ENCODE data around the gene DZIP3. TPM values are rescaled to one million over a fixed set of nuclear protein-coding genes. Genes with fewer than 3 reads are reported as not detected.

The DZIP3 gene
- total and polyA plus RNA-seq, 2 experiments from 2014 or later = 28.7 to 32.0 TPM

DNA sequence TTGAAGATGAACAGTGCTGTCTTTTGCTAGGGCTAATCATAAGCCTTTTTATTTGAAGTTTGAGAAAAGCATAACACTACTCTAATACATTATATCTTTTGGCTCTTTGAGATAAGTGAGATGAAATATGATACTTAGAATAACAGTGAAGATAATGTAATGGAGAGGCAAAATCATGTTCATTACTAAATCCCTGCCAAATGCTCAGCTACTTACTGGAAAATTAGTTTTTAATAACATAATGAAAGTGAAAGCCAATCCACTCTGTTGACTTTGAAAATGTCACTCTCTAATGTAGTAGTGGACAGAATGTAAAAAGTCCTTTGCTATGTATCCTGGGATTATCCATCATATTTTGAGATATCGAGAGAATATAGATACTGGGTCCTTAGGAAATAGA is 43.3 kb upstream of the DZIP3 start:
- H3K4me1 ChIP-seq (ENCODE audit: insufficient read depth) = no peaks in the 10 kb centered on the region
- H3K36me3 ChIP-seq (ENCODE audit: insufficient read depth) = peaks cover 6% of the 10 kb centered on the region; the same call in 1 of the 2 replicates
- H3K27ac ChIP-seq (ENCODE audit: low read depth) = no peak overlapping the region
- no peak overlapping the region for H3K4me3 ChIP-seq
- TF ChIP-seq CREB1 (CRISPR knock-in tag; IDR thresholded peaks at IDR 0.05; ENCODE audit: low read depth) = no peak
- TF ChIP-seq, protein P1, sequence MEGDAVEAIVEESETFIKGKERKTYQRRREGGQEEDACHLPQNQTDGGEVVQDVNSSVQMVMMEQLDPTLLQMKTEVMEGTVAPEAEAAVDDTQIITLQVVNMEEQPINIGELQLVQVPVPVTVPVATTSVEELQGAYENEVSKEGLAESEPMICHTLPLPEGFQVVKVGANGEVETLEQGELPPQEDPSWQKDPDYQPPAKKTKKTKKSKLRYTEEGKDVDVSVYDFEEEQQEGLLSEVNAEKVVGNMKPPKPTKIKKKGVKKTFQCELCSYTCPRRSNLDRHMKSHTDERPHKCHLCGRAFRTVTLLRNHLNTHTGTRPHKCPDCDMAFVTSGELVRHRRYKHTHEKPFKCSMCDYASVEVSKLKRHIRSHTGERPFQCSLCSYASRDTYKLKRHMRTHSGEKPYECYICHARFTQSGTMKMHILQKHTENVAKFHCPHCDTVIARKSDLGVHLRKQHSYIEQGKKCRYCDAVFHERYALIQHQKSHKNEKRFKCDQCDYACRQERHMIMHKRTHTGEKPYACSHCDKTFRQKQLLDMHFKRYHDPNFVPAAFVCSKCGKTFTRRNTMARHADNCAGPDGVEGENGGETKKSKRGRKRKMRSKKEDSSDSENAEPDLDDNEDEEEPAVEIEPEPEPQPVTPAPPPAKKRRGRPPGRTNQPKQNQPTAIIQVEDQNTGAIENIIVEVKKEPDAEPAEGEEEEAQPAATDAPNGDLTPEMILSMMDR (conservative IDR thresholded peaks at IDR 0.05; ENCODE audit: low read depth in 2 of 2) = no peak
- TF ChIP-seq NANOG (IDR thresholded peaks at IDR 0.05; ENCODE audit: borderline replicate concordance) = no peak
- H3K4me1 Mint-ChIP-seq = no peaks in the 10 kb centered on the region; the same call in 2 of the 3 replicates
- no peak overlapping the region for H3K4me3 Mint-ChIP-seq
- no peaks in the 10 kb centered on the region for H3K79me2 ChIP-seq (replicated peaks; ENCODE audit: insufficient read depth)
- H3K4me2 ChIP-seq = no peak overlapping the region
- H3K27me3 Mint-ChIP-seq (ENCODE audit: insufficient read depth, low read depth, poor library complexity) = no peaks in the 10 kb centered on the region
- H3F3A ChIP-seq (replicated peaks; ENCODE audit: low read depth) = no peaks in the 10 kb centered on the region
- ATAC-seq = no peak
- no peaks in the 10 kb centered on the region for H3K9me3 Mint-ChIP-seq
- no peak overlapping the region for H3K27ac Mint-ChIP-seq
- DNase-seq (ENCODE audit: low spot score) = no peak
- H3K36me3 Mint-ChIP-seq (ENCODE audit: low read depth) = peaks cover 40% of the 10 kb centered on the region
- no peak overlapping the region for H2AFZ ChIP-seq
- no peaks in the 10 kb centered on the region for H3K9me2 ChIP-seq (ENCODE audit: insufficient read depth)
- no peaks in the 10 kb centered on the region for H3K27me3 ChIP-seq (ENCODE audit: insufficient read depth)
- H4K20me1 ChIP-seq (replicated peaks; ENCODE audit: insufficient read depth) = no peaks in the 10 kb centered on the region

DNA sequence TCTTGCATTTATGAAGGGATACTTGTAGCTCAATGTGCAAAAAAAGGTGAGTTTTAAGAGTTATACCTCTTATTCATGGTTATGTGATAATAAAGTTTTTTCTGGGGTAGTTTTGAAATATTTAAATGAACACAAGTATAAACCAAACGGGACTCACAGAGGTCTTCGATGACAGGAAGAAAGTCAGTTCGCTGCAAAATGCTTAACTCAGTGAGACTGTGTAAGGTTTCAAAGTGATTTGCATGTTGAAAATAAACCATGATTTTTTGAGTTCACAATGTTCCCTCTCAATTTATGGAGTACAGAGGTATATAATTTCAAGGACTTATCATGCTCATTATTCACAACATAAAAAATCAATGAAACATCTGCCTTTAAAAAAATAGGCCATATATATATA is 42.8 kb upstream of the DZIP3 start:
- Histone ChIP-seq H3K4me1 (ENCODE audit: insufficient read depth) (0 out of 2 replicates have a peak, but pooled peaks cover 4% of the 10 kb centered on the region), H3K4me2 (no peak overlapping the region), H2AFZ (no peak overlapping the region), H3F3A (replicated peaks; ENCODE audit: low read depth) (no peaks in the 10 kb centered on the region), H3K79me2 (replicated peaks; ENCODE audit: insufficient read depth) (no peaks in the 10 kb centered on the region), H3K4me3 (no peak overlapping the region), H4K20me1 (replicated peaks; ENCODE audit: insufficient read depth) (no peaks in the 10 kb centered on the region), H3K27ac (ENCODE audit: low read depth) (no peak overlapping the region), H3K36me3 (ENCODE audit: insufficient read depth) (peaks cover 9% of the 10 kb centered on the region; the same call in 1 of the 2 replicates), H3K27me3 (ENCODE audit: insufficient read depth) (no peaks in the 10 kb centered on the region), H3K9me2 (ENCODE audit: insufficient read depth) (no peaks in the 10 kb centered on the region)
- DNase-seq (ENCODE audit: low spot score) (no peak), ATAC-seq (no peak)
- Mint-ChIP-seq H3K27ac (no peak overlapping the region), H3K4me3 (no peak overlapping the region), H3K4me1 (peaks cover 3% of the 10 kb centered on the region; the same call in 2 of the 3 replicates), H3K9me3 (no peaks in the 10 kb centered on the region), H3K27me3 (ENCODE audit: insufficient read depth, low read depth, poor library complexity) (no peaks in the 10 kb centered on the region), H3K36me3 (ENCODE audit: low read depth) (peaks cover 42% of the 10 kb centered on the region)
- TF ChIP-seq, protein P2, sequence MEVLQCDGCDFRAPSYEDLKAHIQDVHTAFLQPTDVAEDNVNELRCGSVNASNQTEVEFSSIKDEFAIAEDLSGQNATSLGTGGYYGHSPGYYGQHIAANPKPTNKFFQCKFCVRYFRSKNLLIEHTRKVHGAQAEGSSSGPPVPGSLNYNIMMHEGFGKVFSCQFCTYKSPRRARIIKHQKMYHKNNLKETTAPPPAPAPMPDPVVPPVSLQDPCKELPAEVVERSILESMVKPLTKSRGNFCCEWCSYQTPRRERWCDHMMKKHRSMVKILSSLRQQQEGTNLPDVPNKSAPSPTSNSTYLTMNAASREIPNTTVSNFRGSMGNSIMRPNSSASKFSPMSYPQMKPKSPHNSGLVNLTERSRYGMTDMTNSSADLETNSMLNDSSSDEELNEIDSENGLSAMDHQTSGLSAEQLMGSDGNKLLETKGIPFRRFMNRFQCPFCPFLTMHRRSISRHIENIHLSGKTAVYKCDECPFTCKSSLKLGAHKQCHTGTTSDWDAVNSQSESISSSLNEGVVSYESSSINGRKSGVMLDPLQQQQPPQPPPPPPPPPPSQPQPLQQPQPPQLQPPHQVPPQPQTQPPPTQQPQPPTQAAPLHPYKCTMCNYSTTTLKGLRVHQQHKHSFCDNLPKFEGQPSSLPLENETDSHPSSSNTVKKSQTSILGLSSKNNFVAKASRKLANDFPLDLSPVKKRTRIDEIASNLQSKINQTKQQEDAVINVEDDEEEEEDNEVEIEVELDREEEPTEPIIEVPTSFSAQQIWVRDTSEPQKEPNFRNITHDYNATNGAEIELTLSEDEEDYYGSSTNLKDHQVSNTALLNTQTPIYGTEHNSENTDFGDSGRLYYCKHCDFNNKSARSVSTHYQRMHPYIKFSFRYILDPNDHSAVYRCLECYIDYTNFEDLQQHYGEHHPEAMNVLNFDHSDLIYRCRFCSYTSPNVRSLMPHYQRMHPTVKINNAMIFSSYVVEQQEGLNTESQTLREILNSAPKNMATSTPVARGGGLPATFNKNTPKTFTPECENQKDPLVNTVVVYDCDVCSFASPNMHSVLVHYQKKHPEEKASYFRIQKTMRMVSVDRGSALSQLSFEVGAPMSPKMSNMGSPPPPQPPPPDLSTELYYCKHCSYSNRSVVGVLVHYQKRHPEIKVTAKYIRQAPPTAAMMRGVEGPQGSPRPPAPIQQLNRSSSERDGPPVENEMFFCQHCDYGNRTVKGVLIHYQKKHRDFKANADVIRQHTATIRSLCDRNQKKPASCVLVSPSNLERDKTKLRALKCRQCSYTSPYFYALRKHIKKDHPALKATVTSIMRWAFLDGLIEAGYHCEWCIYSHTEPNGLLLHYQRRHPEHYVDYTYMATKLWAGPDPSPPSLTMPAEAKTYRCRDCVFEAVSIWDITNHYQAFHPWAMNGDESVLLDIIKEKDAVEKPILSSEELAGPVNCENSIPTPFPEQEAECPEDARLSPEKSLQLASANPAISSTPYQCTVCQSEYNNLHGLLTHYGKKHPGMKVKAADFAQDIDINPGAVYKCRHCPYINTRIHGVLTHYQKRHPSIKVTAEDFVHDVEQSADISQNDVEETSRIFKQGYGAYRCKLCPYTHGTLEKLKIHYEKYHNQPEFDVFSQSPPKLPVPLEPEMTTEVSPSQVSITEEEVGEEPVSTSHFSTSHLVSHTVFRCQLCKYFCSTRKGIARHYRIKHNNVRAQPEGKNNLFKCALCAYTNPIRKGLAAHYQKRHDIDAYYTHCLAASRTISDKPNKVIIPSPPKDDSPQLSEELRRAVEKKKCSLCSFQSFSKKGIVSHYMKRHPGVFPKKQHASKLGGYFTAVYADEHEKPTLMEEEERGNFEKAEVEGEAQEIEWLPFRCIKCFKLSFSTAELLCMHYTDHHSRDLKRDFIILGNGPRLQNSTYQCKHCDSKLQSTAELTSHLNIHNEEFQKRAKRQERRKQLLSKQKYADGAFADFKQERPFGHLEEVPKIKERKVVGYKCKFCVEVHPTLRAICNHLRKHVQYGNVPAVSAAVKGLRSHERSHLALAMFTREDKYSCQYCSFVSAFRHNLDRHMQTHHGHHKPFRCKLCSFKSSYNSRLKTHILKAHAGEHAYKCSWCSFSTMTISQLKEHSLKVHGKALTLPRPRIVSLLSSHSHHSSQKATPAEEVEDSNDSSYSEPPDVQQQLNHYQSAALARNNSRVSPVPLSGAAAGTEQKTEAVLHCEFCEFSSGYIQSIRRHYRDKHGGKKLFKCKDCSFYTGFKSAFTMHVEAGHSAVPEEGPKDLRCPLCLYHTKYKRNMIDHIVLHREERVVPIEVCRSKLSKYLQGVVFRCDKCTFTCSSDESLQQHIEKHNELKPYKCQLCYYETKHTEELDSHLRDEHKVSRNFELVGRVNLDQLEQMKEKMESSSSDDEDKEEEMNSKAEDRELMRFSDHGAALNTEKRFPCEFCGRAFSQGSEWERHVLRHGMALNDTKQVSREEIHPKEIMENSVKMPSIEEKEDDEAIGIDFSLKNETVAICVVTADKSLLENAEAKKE (CRISPR knock-in tag; IDR thresholded peaks at IDR 0.05) = no peak
- TF ChIP-seq ZNF114 (CRISPR knock-in tag; IDR thresholded peaks at IDR 0.05) (no peak), ZNF331 (CRISPR knock-in tag; IDR thresholded peaks at IDR 0.05; ENCODE audit: low read depth) (no peak), JUNB (IDR thresholded peaks at IDR 0.05; ENCODE audit: unreplicated experiment) (no peak), STAT1 (IDR thresholded peaks at IDR 0.05; ENCODE audit: unreplicated experiment) (no peak), EZH2 (IDR thresholded peaks at IDR 0.05; ENCODE audit: low read depth, unreplicated experiment) (no peak), CREB1 (CRISPR knock-in tag; IDR thresholded peaks at IDR 0.05; ENCODE audit: low read depth) (no peak), EZH2phosphoT487 (IDR thresholded peaks at IDR 0.05; ENCODE audit: unreplicated experiment) (no peak), NANOG (IDR thresholded peaks at IDR 0.05; ENCODE audit: borderline replicate concordance) (no peak)
- TF ChIP-seq, protein P3, sequence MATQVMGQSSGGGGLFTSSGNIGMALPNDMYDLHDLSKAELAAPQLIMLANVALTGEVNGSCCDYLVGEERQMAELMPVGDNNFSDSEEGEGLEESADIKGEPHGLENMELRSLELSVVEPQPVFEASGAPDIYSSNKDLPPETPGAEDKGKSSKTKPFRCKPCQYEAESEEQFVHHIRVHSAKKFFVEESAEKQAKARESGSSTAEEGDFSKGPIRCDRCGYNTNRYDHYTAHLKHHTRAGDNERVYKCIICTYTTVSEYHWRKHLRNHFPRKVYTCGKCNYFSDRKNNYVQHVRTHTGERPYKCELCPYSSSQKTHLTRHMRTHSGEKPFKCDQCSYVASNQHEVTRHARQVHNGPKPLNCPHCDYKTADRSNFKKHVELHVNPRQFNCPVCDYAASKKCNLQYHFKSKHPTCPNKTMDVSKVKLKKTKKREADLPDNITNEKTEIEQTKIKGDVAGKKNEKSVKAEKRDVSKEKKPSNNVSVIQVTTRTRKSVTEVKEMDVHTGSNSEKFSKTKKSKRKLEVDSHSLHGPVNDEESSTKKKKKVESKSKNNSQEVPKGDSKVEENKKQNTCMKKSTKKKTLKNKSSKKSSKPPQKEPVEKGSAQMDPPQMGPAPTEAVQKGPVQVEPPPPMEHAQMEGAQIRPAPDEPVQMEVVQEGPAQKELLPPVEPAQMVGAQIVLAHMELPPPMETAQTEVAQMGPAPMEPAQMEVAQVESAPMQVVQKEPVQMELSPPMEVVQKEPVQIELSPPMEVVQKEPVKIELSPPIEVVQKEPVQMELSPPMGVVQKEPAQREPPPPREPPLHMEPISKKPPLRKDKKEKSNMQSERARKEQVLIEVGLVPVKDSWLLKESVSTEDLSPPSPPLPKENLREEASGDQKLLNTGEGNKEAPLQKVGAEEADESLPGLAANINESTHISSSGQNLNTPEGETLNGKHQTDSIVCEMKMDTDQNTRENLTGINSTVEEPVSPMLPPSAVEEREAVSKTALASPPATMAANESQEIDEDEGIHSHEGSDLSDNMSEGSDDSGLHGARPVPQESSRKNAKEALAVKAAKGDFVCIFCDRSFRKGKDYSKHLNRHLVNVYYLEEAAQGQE (IDR thresholded peaks at IDR 0.05; ENCODE audit: unreplicated experiment) = no peak
